ENCODE data around the gene ANKRA2.
"Not testable (repeated sequence)": the region's sequence is repeated elsewhere in the genome, so short reads cannot be mapped to it uniquely, and the experiment has no call there.

ANKRA2 gene

DNA sequence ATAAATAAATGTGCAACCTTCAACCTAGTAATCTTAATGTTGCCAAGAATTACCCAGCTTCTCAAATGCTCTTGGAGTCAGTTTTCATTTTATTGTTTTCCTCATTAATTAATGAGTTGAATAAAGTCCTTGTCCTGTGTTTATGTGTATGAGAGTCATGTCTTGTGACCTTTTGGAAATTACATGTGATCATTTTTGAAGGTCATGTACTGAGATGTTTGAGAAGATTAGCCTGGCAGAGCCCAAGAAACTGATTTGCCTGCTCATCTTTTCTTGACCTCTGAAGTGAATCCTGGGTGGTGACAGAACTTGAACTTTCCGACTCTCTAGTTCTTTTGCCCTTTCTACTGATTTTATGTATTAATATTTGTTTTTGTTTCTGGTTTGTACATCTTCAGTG, 15.4 kb downstream of the ANKRA2 start:
- DNase-seq (ENCODE audit: low read depth in 2 of 2) = no peak

GRCh38 chr5:73545403-73545779, 20.0 kb downstream of the ANKRA2 start:
- DNase-seq (ENCODE audit: low read depth in 2 of 2) = no peak

DNA sequence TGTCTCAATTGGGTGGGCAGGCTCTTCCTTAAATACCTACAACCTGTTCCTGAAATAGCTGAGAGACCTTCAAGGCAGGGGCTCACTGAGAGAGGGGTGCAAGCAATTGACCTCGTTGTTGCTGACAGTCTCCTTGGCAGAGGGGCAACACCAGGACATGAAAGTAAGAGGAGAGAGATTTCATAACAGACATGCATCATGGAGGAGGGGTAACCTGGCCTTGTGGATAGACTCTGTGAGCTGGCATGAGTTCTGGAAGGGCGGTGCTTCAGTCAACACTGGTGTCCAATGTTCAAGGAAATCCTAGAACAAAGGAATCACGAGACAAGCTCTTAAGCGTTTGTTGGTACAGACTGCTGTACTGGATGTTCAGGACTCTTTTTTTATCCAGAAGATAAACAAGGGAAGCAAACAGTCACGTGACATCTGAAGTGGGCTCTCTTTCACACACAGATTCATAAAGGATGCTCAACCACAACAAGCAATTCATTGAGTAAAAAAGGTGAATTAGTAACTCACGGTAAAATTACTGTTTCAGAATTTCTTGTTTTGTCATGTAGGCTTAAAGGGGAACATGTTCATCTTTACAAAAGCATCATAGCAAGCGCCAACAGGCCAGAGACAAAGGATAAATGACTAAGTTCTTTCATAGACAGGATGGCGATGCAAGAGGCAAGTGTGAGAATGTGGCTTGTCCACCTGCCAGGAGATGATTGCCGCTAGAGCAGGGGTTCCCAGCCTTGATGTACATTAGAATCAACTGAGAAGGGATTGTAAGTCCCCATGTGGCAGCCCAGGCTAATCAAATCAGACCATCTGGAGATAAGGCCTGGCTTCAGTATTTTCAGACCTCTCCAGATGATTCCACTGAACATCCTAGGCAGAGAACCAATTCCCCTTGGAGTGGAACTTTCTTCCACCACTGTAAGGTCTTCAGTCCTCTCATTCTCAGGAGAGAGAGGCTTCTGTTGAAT, 20.7 kb downstream of the ANKRA2 start:
- no peak for DNase-seq (ENCODE audit: low read depth in 2 of 2)

GRCh38 chr5:73542020-73542419, 23.4 kb downstream of the ANKRA2 start:
- DNase-seq (ENCODE audit: low read depth in 2 of 2) = no peak

GRCh38 chr5:73540192-73540591, 25.2 kb downstream of the ANKRA2 start:
- DNase-seq (ENCODE audit: low read depth in 2 of 2) = no peak

- no peak for DNase-seq (ENCODE audit: low read depth in 2 of 2)
Measured at GRCh38 chr5:73539730-73540129, 25.7 kb downstream of the ANKRA2 start.

- DNase-seq (ENCODE audit: low read depth in 2 of 2) = no peak
Measured at GRCh38 chr5:73534971-73535370, 30.5 kb downstream of the ANKRA2 start.

DNA sequence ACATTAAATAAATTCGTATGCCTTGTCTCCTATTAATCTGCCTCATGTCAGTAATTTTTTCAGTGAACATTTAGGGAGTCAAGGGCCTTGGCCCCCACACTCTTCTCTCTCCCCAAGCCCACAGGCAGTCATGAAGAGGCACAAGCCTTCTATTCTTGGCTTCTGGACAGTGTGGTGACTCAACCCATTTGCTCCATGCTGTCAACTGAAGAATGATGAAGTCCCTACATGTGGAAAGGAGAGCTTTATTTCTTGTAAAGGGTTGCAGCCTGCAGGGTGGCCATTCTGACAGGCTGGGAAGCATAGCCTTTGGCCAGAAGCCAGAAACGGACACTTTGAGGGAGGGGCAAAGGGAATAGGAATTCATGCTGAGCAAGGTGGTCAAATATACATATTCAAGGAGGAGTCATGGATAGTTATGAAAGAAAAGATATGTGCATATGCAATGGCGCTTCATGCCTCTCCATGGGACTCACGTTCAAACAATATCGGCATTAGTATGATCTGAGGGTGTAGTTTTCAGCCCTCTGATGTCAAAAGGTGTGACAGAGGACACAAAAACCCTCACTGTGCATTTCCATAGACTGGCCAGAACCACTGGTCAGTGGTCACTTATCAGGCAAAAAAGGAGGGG, 31.3 kb downstream of the ANKRA2 start:
- DNase-seq (ENCODE audit: low read depth in 2 of 2) = no peak

DNA sequence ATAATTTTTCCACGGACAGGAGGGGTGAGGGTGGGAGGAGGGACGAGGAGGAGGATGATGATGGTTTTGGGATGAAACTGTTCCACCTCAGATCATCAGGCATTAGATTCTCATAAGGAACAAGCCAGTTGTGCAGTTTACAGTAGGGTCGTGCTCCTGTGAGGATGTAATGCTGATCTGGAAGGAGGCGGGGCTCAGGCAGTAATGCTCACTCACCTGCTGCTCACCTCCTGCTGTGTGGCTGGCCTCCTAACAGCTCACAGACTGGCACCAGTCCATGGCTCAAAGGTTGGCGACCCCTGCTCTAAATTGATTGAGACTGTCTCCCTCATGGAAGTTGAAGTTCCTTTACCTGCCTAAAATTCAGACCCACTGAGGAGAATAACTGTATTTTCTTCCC, 33.2 kb downstream of the ANKRA2 start:
- no peak for DNase-seq (ENCODE audit: low read depth in 2 of 2)

DNA sequence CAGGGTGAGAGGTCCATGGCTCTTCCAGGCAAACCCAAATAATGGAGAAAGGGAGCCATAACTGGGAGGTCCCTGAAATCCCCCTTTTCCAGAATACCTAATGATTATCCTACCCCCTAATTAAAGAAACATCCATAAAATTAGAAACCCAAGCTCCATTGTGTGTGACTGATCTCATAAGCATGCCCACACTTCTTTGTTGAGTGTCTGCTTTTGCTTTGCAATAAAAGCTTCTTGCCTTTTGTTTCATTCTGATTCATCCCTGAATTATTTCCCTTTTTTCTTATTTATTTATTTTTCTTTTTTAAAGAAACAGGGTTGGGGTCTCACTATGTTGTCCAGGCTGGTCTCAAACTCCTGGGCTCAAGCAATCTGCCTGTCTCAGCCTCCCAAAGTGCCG, 34.1 kb downstream of the ANKRA2 start:
- DNase-seq (ENCODE audit: low read depth in 2 of 2) = no peak

DNA sequence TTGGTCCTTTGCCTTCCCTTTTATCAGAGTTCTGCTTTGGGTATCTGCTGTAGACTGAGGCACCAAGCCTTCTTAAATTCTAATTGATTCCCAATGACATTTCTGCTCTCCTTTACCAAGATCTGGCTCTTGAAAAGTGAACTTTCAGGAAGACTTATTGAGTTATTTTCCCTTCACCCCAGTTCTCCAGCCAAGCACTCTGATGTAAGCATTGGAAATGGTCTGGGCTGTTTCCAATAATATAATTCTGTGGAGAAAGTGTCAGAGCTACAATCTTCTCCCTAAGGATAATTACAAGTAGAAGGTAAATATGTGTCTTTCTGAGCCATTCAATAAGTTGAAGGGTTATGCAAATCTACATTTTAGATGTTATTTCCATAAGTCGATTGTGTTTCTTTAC, 36.4 kb downstream of the ANKRA2 start:
- DNase-seq (ENCODE audit: low read depth in 2 of 2) = no peak

GRCh38 chr5:73528248-73528647, 37.2 kb downstream of the ANKRA2 start:
- DNase-seq (ENCODE audit: low read depth in 2 of 2) = no peak

- no peak for DNase-seq (ENCODE audit: low read depth in 2 of 2)
Measured at GRCh38 chr5:73525606-73526203, 39.7 kb downstream of the ANKRA2 start.

DNA sequence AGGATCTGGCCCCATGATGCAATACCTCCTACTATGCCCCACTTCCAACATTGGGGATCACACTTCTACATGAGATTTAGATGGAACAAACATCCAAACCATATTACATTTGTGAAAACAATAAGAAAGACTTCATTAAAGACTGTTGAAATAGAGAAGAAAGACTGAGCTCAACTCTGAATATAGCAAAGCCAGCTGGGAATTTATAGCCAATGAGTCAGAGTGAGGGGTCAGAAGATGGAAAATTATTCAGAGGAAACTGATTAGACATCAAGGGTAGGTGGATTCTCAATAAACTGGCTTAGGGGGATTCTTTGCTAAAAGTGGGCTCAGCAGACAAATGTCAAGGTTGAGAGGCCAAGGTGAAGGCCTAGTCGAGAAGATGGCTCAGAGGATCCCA, 41.6 kb downstream of the ANKRA2 start:
- DNase-seq (ENCODE audit: low read depth in 2 of 2) = no peak

DNA sequence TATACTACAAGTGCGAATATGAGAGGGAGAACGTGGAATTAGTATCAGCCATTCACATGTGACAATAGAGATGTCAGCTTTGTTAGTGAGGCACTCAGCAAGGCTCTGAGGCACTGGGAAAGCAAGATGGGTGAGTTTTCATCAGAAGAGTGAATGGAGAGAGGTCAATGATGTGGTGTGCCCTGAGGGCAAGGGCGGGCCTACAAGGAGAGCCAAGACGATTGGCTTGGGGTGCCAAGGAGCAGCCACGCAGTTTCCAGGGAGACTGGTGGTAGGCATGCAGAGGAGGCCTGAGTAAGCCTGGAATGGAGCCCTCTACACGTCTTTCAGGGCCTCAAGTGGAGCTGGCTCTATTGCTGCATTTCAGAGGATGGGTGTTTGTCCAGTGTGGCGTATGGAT, 42.5 kb downstream of the ANKRA2 start:
- no peak for DNase-seq (ENCODE audit: low read depth in 2 of 2)

DNA sequence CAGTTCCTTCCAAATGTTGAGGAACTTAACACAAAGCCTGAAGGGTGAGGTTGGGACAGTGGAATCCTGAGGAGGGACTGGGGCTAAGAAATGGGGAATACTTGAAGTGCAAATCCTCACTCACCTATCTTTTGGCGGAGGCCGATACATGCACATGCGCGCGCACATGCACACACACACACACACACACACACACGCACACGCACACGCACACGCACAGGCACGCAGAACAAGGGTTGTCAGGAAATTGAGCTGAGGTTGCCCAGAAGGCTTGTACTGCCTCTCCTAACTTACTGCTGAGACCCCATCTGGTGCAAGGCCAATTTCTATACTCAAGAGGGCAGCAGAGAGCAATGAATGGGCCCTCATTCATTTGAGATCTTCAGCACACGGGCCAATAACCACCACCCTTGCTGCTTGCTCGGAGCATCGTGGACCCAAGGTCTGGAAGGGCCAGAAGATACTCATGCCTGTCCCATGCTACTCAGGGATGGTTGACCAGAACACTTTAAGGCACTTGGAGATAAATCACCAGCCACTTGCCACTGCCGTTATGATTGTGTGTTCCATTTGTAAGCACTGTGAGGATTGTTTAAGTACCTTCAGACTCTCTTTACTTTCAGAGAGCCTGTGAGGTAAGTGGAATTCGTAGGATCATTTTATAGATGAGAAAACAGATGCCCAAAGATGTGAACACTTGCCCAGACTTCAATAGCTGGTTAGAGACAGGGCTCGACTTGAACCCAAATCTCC, 45.7 kb downstream of the ANKRA2 start:
- peak; percentile 59 to 60 for DNase-seq (ENCODE audit: low read depth in 2 of 2)

- no peak for DNase-seq (ENCODE audit: low read depth in 2 of 2)
Measured at GRCh38 chr5:73515232-73515631, 50.2 kb downstream of the ANKRA2 start.

DNA sequence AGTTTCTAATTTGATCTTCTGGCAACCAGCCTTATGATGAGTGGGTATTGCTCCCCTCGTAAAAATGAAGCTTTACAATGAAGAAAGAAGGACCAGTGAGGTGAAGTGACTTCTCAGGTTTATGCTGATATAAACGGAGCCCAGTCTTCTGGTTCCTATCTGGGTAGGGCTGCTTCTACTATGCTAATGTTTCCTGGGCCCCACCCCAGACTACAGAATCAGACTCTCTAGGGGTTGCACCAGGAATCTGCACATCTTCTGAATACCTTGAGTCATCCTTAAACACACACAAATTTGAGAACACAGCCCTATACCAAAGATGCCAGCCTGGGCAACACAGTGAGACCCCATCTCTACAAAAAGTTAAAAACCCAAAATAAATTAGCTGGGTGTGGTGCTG, 51.0 kb downstream of the ANKRA2 start:
- no peak for DNase-seq (ENCODE audit: low read depth in 2 of 2)

DNA sequence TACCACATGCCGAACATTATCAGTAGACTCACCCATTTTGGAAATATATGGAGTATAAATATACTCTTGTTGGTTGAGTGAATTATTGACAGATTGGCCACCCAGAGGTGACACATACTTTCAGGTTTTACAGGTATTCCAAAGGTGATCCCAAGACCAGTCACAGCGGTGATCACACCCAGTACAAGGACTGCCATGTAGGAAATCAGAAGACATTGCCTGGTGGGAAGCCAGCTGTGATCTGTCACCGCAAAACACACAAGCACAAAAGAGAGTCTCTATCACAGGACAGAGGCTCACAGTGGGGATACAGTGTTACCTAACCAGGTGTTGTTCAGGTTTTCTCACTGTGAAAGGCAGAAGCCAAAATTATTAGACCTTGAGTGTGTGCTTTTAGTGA, 51.4 kb downstream of the ANKRA2 start:
- no peak for DNase-seq (ENCODE audit: low read depth in 2 of 2)

DNA sequence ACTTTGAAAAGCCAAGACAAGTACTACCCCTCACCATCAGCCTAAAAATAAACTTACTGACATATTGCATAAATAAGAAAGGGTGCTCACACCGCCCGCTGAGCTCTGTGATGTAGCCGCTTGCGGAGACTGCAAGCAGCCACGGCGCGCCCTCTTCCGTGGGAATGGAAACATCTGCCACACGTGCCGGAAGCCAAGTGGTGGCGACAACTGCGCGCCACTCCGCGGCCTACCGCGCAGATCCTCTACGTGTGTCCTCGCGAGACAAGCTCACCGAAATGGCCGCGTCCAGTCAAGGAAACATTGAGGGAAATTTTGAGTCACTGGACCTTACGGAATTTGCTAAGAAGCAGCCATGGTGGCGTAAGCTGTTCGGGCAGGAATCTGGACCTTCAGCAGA, 56.9 kb downstream of the ANKRA2 start:
- DNase-seq (ENCODE audit: low read depth in 2 of 2) = not testable (repeated sequence)

DNA sequence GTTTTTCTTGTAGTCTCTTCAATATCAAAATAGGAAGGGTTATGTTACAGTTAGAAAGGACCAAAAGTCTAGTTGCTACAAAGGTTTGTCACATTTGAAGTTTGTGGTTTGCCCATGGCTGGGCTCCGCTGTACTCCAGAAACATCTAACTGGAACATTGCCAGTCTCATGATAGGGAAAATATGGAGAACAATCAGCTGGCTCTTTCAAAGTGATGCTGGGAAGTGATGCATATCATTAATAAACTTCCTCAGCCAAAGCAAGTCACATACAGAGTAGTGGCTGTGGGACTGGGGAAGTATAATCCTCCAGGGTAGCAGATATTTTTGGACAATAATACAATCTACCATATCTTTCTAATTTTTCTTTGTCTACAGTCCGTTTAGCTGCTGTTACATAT, 58.4 kb downstream of the ANKRA2 start:
- no peak for DNase-seq (ENCODE audit: low read depth in 2 of 2)

DNA sequence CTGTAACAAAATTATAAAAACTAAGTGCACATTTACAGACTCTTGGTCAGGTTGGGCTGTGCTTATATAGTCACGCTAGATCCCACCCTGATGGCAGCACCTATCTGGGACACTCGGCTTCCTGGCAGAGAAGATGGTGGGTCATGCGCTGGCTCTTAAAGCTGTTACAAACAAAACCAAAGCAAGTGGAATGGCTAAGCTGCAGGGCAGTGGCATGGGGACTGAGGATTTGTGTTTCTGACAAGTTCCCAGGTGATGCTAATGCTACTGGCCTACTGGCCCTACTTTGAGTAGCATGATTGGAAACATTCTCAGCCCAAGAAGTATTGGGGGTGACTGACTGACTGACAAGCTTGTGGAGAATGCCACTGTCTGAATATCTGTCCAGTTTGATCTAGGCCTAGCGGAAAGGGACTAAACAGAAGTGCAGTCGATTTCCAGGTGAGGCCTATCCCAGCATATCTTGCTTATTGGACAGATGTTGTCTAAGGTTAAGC, 58.9 kb downstream of the ANKRA2 start:
- no peak for DNase-seq (ENCODE audit: low read depth in 2 of 2)

Measured in fibroblast of skin of left biceps (primary cell).